GM18907 (cell line): ENCODE data around the gene EDEM2.
"Not testable (repeated sequence)": the region's sequence is repeated elsewhere in the genome, so short reads cannot be mapped to it uniquely, and the experiment has no call there.

ENCODE experiments used
- ATAC-seq: cut with Tn5 transposase; IDR thresholded peaks from one replicate; pipeline ENCODE4 v1.9.1; 2021; ENCODE audit warnings: mild to moderate bottlenecking, moderate library complexity; ENCODE audit not compliant: unreplicated experiment

EDEM2 gene

DNA sequence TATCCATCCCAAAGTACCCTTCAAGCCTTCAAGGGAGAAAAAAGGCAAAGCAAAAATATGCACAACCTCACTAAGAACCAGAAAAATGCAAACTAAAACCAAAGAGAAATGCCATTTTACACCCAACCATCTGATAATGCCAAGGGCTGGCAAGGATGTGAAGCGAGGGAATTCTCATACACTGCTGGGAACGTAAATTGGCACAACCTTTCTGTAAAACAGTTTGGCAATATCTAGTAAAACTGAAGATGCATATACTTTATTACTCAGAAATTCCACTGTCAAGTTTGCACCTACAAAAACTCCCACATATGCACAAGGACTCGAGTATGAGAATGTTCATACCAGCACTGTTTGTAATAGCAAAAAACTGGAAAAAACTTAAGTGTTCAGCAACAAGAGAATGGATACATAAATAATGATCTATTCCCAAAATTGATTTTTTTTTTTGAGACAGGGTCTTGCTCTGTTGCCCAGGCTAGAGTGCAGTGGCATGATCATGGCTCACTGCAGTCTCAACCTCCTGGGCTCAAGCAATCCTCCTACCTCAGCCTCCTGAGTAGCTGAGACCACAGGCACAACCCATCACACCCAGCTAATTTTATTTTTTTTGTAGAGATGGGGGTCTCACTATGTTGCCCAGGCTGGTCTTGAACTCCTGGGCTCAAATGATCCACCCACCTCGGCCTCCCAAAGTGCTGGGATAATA is 21.7 kb upstream of the EDEM2 start:
- not testable (repeated sequence) for ATAC-seq

DNA sequence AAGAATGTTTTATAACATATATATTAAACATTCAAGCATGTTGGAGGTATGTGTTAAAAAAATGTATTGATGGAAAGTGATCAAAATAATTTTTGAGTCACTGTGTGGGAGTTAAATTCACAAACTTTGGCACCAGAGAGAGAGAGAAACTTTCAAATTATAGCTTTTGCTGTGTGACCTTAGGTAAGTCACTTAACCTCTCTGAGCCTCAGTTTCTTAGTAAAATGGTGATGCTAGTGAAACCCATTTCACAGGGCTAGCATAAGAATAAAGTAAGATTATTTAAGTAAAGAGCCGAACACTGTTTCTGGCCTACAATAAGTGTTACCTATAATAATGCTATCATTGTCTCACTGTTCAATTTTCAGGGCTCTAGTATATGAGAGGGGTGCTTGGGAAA is 20.7 kb upstream of the EDEM2 start:
- ATAC-seq = no peak

DNA sequence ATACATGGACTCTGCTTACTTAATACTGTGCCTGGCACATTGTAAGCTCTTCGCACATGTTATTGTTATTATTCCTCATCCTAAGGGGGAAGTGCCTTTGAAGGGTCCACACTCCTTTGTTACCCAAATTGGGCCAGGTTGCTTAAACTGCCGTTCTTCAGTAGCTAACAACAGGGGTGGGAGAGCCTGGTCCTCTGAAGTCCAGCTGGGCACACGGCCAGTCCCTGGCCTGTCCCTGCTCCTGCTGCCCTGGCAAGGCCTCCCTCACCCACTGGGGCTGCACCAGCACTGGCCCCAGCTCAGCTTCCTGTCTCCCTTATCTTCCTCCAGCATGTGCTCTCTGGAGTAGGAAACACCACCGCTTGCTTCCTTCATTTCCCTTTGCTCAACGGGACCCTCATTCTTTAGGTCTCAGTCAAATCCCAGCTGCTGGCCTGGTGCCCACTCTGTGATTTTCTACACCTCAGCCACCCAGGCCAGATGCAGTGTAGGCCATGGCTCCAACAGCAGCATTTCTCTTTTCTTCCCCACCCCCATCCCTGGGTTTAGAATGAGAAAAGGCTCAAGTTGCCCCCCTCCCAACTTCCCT is 19.2 kb upstream of the EDEM2 start:
- no peak for ATAC-seq

DNA sequence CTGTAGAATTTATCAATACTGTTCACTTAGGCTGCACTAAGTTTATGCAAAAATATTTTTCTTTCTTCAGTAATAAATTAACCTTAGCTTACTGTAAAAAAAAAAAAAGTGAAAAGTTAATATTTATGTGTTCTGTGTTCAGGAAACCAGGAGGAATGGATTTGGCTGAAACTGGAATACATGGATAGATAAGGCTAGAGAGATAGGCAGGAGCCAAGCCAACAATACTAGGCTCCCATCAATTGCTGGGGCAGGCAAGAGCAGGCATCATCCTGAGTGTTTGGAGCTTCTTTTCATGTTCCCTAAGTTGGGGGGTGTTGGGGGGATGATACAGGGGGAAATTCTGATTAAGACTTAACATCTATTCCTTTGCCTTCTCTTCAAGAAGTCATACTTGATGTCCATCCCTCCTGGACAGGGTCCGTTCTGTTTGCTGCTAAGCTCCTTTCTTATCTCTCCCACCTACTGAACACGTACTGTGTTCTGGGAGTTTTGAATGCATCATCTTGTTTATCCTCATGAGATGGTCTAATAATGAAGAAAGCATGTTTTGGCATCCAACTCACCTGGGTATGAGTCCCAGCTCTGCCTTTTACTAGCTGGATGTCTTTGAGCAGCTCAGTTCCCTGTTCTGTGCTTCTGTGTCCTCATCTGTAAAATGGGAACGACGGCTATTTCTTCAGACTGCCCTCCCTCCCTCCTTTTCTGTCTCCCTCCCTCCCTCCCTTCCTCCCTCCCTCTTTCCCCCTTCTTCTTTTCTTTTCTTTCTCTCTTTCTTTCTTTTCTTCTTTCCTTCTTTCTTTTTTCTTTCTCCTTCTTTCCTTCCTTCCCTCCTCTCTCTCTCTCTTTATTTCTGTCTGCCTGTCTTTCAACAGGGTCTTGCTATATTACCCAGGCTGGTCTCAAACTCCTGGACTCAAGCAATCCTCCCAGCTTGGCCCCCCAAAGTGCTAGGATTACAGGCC is 18.4 kb upstream of the EDEM2 start:
- ATAC-seq = no peak

- ATAC-seq = not testable (repeated sequence)
Measured at GRCh38 chr20:35164531-35164930, 17.4 kb upstream of the EDEM2 start.

- ATAC-seq = not testable (repeated sequence)
Measured at GRCh38 chr20:35160341-35160740, 13.2 kb upstream of the EDEM2 start.

- no peak for ATAC-seq
Measured at GRCh38 chr20:35156978-35157377, 9.8 kb upstream of the EDEM2 start.

DNA sequence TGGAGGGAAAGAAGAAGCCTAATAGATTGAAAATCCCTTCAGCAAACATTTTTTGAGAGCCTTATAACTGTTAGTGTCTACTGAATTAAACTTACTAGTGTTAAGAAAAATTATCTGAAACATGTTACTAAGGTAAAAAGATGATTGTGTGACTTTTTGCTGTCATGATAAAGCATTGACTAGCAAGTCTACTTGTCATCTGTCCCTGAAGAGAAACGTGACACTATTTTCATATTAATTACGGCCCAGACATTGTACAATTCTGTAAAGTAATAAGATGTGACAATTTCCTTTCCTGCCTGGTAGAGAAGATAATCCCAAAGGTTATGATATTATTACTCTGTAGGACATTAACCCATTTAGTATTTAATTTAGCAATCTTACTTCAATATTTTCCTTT is 8.8 kb upstream of the EDEM2 start:
- ATAC-seq = no peak

- no peak for ATAC-seq
Measured at GRCh38 chr20:35151736-35152135, 4.6 kb upstream of the EDEM2 start.

DNA sequence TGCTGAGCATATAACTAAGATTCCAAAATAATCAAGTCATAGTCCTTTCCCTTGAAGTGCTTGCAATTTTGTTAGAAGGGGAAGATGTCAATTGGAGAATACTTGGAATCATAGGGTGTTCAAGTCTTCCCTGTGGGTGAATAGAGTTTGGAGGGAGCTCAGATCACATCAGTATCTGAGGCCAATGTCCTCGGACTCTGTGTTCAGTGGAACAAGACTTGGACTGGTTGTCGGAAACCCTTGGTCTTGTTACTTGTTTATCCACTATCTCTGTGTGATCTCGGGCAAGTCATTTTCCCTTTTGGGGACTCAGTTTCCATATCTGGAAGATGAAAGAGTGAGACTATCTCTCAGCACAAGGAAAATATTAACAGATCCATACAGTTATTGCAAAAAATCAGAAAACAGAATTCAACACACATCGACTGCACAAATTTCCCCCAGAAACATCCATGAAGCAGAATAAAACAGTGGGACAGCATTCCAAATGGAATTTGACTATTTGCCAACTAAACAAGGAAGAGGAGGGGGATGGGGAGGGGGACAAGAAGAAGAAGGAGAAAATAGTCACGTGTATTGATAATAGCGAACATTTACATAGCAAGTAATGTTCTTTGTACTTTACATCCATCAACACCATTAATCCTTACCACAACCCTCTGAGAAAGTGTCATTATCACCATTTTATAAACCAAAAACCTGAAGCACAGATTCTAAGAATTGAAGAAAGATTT is 3.9 kb upstream of the EDEM2 start:
- ATAC-seq = no peak

GRCh38 chr20:35147575-35148071 is 487 bp upstream of the EDEM2 start:
- peak; percentile 6 for ATAC-seq

DNA sequence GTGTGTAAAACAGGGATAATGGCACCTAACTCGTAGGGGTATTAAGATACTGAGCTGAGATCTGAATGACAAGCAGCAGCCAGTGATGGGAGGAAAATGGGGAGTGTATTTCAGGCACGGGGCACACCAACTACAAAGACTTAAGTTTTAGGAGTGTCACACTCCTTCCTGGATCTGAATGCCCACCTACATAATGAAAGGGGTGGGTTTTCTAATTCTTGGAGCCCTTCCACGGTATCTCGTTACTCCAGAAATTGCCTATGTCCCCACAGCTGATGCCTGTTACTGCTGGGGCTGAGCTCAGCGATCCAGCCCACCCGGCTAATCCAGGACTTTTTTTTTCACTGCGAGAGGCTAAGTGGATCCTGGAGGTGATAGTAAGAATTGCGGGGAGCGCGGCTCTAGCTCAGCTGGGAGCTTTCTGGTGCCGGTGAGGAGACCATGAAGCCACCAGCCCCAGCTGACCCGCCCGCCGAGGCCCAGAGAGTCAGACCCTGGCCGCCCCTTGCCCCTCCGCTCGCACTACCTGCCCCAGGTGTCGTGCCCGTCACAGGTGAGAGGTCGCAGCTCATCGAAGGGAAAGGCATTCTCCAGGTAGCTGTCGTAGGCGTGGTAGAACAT is 727 bp downstream of the EDEM2 start:
- peak; percentile 4 for ATAC-seq

DNA sequence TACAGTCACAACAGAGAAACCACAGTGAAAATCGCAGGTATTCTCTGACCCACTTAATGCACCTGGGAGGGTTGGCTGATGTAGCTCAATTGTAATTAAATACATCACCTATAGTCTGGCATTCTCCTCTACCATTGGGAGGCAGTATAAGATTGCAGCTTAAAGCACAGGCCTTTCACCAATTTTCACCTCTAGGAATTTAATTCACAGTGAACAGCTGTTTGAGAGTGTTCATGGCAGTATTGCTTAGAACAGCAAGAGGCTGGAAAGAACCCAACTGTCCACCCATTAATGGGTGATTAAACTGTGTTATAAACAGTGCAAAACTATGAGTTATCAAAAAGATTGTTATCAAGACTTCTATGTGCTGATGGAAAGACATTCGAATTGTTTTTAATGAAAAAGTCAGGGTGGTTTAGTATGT is 2.0 kb downstream of the EDEM2 start:
- ATAC-seq = no peak

DNA sequence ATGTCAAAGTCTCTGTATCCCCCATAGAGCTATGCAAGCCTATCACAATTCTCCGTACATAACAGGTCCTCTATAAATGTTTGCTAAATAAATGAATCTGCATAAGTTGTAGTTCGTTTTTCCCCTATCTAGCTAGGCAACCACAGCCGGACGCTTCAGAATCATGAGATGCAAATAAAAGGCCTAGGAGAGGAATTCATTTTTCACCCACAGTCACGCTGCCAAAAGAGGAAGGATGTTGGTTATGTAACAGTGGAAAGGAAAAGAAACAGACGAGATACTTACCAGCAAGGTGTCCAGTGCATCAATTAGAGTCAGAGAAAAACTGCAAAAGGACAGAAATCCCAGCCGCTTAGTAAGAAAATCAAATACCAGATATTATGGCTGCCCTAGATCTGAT is 2.4 kb downstream of the EDEM2 start:
- ATAC-seq = no peak

- no peak for ATAC-seq
Measured at GRCh38 chr20:35135867-35136586, 11.1 kb downstream of the EDEM2 start.

- ATAC-seq = no peak
Measured at GRCh38 chr20:35134880-35135279, 12.3 kb downstream of the EDEM2 start.

DNA sequence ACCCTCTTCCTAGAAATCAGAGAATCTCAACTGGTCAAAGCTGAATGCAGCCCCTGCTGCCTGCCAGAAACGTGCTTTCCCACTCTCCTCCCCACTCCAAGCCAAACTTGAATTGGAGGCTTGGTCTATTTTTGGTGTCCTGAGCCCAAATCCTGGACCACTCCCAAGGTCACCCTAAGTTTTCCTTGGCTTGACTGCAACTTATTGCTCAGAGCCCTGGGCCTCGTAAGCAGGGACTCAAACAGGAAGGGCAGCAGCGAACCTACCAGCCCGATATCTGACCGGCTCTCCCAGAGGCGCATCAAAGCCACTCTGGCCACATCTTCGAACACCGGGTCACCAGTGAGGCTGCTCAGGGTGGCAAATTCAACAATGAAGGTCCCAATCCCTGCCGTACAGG is 12.7 kb downstream of the EDEM2 start:
- no peak for ATAC-seq

DNA sequence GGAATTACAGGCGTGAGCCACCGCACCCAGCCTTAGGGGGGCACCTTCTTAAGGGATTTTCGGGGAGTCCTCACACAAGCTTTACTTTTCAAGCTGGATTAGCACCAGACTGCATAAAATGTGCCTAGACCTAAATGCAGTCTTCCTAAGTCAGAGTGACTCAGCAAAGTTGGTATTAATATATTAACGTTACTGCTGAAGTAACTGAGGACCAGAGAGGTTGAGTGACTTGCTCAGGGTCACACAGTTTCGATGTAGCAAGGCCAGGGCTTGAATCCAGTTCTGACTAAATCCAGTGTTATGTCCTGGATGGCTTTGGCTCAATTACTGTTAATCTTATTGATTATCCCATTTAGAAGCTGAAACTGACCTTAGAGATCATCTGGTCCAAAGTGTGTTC is 13.4 kb downstream of the EDEM2 start:
- ATAC-seq = no peak

DNA sequence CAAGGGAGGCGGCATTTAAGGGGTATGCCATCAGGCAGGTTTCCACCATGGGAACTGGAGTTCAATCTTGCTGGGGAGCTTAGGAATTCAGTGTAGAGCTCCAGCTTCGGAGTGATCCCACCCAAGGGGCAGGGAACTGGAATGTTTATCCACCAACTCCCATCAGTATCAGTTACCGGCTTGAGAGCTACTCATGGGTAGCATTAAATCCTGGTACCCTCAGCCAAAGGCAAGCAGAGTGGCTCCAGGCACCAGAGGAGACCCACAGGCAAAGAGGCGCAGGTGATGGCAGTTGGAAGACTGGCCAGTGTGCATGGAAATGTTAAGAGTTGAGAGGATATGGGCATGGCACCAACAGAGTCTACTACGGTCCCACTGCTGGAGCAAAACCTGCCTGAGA is 14.1 kb downstream of the EDEM2 start:
- ATAC-seq = no peak

- no peak for ATAC-seq
Measured at GRCh38 chr20:35131934-35132333, 15.2 kb downstream of the EDEM2 start.
